Loucy (cell line): ENCODE results near the gene CCDC126.
"Not testable (repeated sequence)": the region's sequence is repeated elsewhere in the genome, so short reads cannot be mapped to it uniquely, and the experiment has no call there.

Experiments used
- EZH2phosphoT487 ChIP-seq: fragments of 200-600 bp; IDR thresholded peaks from 2 replicates; pipeline ENCODE4 v1.6.1; 2018; ENCODE audit warnings: antibody characterized with exemption, mild to moderate bottlenecking, moderate library complexity, borderline replicate concordance
- TF ChIP-seq, protein P1 (sequence below): fragments of 200-600 bp; sonication (generic); conservative IDR thresholded peaks from 2 replicates; pipeline ENCODE4 v1.5.1; 2014; ENCODE audit warnings: mild to moderate bottlenecking, antibody characterized with exemption, low read length

- TF ChIP-seq, protein P1, sequence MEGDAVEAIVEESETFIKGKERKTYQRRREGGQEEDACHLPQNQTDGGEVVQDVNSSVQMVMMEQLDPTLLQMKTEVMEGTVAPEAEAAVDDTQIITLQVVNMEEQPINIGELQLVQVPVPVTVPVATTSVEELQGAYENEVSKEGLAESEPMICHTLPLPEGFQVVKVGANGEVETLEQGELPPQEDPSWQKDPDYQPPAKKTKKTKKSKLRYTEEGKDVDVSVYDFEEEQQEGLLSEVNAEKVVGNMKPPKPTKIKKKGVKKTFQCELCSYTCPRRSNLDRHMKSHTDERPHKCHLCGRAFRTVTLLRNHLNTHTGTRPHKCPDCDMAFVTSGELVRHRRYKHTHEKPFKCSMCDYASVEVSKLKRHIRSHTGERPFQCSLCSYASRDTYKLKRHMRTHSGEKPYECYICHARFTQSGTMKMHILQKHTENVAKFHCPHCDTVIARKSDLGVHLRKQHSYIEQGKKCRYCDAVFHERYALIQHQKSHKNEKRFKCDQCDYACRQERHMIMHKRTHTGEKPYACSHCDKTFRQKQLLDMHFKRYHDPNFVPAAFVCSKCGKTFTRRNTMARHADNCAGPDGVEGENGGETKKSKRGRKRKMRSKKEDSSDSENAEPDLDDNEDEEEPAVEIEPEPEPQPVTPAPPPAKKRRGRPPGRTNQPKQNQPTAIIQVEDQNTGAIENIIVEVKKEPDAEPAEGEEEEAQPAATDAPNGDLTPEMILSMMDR, result not testable (repeated sequence)
- not testable (repeated sequence) for TF ChIP-seq EZH2phosphoT487
These were observed 11.9 kb upstream of the CCDC126 start for GRCh38 chr7:23585304-23585703.
